T-cell (primary cell): ENCODE results near the gene ELOVL2. TPM values are rescaled to one million over a fixed set of nuclear protein-coding genes. Genes with fewer than 3 reads are reported as not detected.
"Not testable (repeated sequence)": the region's sequence is repeated elsewhere in the genome, so short reads cannot be mapped to it uniquely, and the experiment has no call there.

Source experiments
- ATAC-seq, 4 experiments: fragments of 200-7000 bp in 3 of 4; fragments of 150-1000 bp in 1 of 4; cut with Tn5 transposase; replicated peaks in 1 of 4; 1 replicate in 3 of 4; 2 replicates in 1 of 4; pipeline ENCODE4 v1.10.0; 2021; ENCODE audit warnings: moderate library complexity in 3 of 4, mild to moderate bottlenecking in 2 of 4, moderate number of reproducible peaks in 1 of 4
- CTCF ChIA-PET, 2 donors: fragments of 300-600 bp; sonication (Branson Sonifier 250); formaldehyde crosslinking; loops; one replicate each; lab custom pipeline; 2022; ENCODE audit warnings: antibody characterized with exemption in 2 of 2; lab: Charles Lee
- POLR2A ChIA-PET, 2 donors: fragments of 300-600 bp; sonication (Branson Sonifier 250); formaldehyde crosslinking; loops; one replicate each; lab custom pipeline; 2022; ENCODE audit warnings: antibody characterized with exemption in 2 of 2; lab: Charles Lee
- DNase-seq, 35 experiments: peaks; one replicate each; pipeline versions ENCODE4 v3.0.0 to v3.0.0-alpha.2; 2013 to 2023
- H3K27ac ChIP-seq: one replicate; pipeline ENCODE4 v1.5.1; 2013; ENCODE audit warnings: low read length
- H3K27me3 ChIP-seq, 2 experiments: replicated peaks in 1 of 2; 1 replicate in 1 of 2; 2 replicates in 1 of 2; pipeline versions ENCODE4 v1.6.1 to v1.7.0; 2013; ENCODE audit warnings: low read length in 1 of 2, mixed read lengths in 1 of 2; ENCODE audit not compliant: control insufficient read depth in 2 of 2, insufficient read depth in 2 of 2; ENCODE audit errors: extremely low read depth in 1 of 2
- H3K36me3 ChIP-seq, 2 donors: 1 replicate in 1 of 2; 2 replicates in 1 of 2; pipeline versions ENCODE4 v1.6.1 to v1.7.0; 2013; ENCODE audit warnings: low read length in 1 of 2; ENCODE audit not compliant: control insufficient read depth in 2 of 2, insufficient read depth in 1 of 2; ENCODE audit errors: extremely low read depth in 1 of 2
- H3K4me1 ChIP-seq, 2 experiments: 1 replicate in 1 of 2; 2 replicates in 1 of 2; pipeline versions ENCODE4 v1.6.1 to v1.7.0; 2013; ENCODE audit warnings: low read length in 2 of 2, mixed read lengths in 1 of 2; ENCODE audit not compliant: insufficient read depth in 2 of 2, control insufficient read depth in 1 of 2; ENCODE audit errors: extremely low read depth in 1 of 2
- H3K4me3 ChIP-seq, 2 donors: 1 replicate in 1 of 2; 2 replicates in 1 of 2; pipeline versions ENCODE4 v1.5.1 to v1.7.0; 2013; ENCODE audit warnings: mild to moderate bottlenecking in 2 of 2, low read length in 1 of 2, moderate library complexity in 1 of 2; ENCODE audit not compliant: control insufficient read depth in 1 of 2; ENCODE audit errors: extremely low read depth in 1 of 2
- H3K9me3 ChIP-seq: 2 replicates; pipeline ENCODE4 v1.7.0; 2013
- H3K27ac Mint-ChIP-seq, 2 donors: one replicate each; pipeline ENCODE4 v1.8.0; 2020 to 2021; ENCODE audit warnings: mild to moderate bottlenecking in 2 of 2, mixed read lengths in 2 of 2
- H3K27me3 Mint-ChIP-seq, 2 donors: one replicate each; pipeline ENCODE4 v1.8.0; 2021 to 2022; ENCODE audit warnings: mixed read lengths in 2 of 2
- H3K36me3 Mint-ChIP-seq: one replicate; pipeline ENCODE4 v1.8.0; 2021; ENCODE audit warnings: mixed read lengths
- H3K4me1 Mint-ChIP-seq, 3 donors: one replicate each; pipeline ENCODE4 v1.8.0; 2020 to 2022; ENCODE audit warnings: mixed read lengths in 3 of 3, mild to moderate bottlenecking in 1 of 3
- H3K4me3 Mint-ChIP-seq, 3 donors: one replicate each; pipeline ENCODE4 v1.8.0; 2020 to 2022; ENCODE audit warnings: mild to moderate bottlenecking in 3 of 3, mixed read lengths in 3 of 3, moderate library complexity in 3 of 3
- H3K9me3 Mint-ChIP-seq, 3 donors: one replicate each; pipeline ENCODE4 v1.8.0; 2020 to 2022; ENCODE audit warnings: mixed read lengths in 3 of 3
- WGBS: methylation state at CpG from one replicate; pipeline ENCODE4 v1.1.5; 2013; ENCODE audit warnings: missing lambda C conversion rate; ENCODE audit not compliant: insufficient coverage; 5-methylcytosine and 5-hydroxymethylcytosine counted together
- total RNA-seq, 35 experiments: library from RNA in 6 of 35; stranded (reverse) in 6 of 35; fragments of 120-200 nt in 1 of 35; gene quantifications; one replicate each; pipeline versions ENCODE4 v1.2.1 to v1.2.4 and lab custom pipeline; 2013 to 2026

The ELOVL2 gene
- total RNA-seq, 5 donors from 2014 or later (not counting 1 experiment from before 2014, with no cell fraction given) = 0.06 to 0.12 TPM; not detected in 3

GRCh38 chr6:10993896-10994295 lies 50.2 kb downstream of the ELOVL2 start:
- CTCF ChIA-PET = no interaction called here
- ATAC-seq = no peak

GRCh38 chr6:10991115-10991514 lies 53.0 kb downstream of the ELOVL2 start:
- Mint-ChIP-seq H3K4me3 (no peak overlapping the region), H3K36me3 (no peaks in the 10 kb centered on the region), H3K27me3 (peaks cover 10 to 17% of the 10 kb centered on the region in 2 donors), H3K4me1 (no peaks in the 10 kb centered on the region), H3K27ac (no peak overlapping the region), H3K9me3 (no peaks in the 10 kb centered on the region)
- H3K27ac ChIP-seq = no peak overlapping the region
- no CpG with 5 or more reads among the region's 2 CpGs for WGBS
- ChIA-PET POLR2A (no interaction called here), CTCF (no interaction called here)
- ATAC-seq (no peak), DNase-seq (no peak)
- no peak overlapping the region for H3K4me3 ChIP-seq
- no peaks in the 10 kb centered on the region for H3K36me3 ChIP-seq
- H3K9me3 ChIP-seq = no peaks in the 10 kb centered on the region
- peaks cover 0 to 6% of the 10 kb centered on the region in 2 experiments for H3K27me3 ChIP-seq
- H3K4me1 ChIP-seq = no peaks in the 10 kb centered on the region

More at GRCh38 chr6:10993896-10994295, 50.2 kb downstream of the ELOVL2 start:
- H3K4me1 Mint-ChIP-seq = no peaks in the 10 kb centered on the region
- H3K27me3 Mint-ChIP-seq = peaks cover 6 to 11% of the 10 kb centered on the region in 2 donors
- Histone ChIP-seq H3K9me3 (no peaks in the 10 kb centered on the region), H3K36me3 (no peaks in the 10 kb centered on the region), H3K27me3 (peaks cover 0 to 6% of the 10 kb centered on the region in 2 experiments), H3K27ac (no peak overlapping the region), H3K4me1 (no peaks in the 10 kb centered on the region), H3K4me3 (no peak overlapping the region)
- WGBS = 90% methylated on average over 1 of the region's 8 CpGs
- H3K36me3 Mint-ChIP-seq = no peaks in the 10 kb centered on the region
- POLR2A ChIA-PET = interaction anchor here in 1 of 2 donors (0.7 kb wide), 1 partner anchor 554 kb away, joined by 6 read pairs; no protein-coding TSS in a partner anchor
- H3K4me3 Mint-ChIP-seq = no peak overlapping the region
- DNase-seq = no peak
- no peaks in the 10 kb centered on the region for H3K9me3 Mint-ChIP-seq
- no peak overlapping the region for H3K27ac Mint-ChIP-seq

GRCh38 chr6:10989587-10989986 lies 54.5 kb downstream of the ELOVL2 start:
- CTCF ChIA-PET = no interaction called here
- no peaks in the 10 kb centered on the region for H3K36me3 Mint-ChIP-seq
- H3K27ac Mint-ChIP-seq = no peak overlapping the region
- Histone ChIP-seq H3K27ac (no peak overlapping the region), H3K27me3 (peaks cover 0 to 6% of the 10 kb centered on the region in 2 experiments), H3K4me3 (no peak overlapping the region), H3K9me3 (no peaks in the 10 kb centered on the region), H3K36me3 (no peaks in the 10 kb centered on the region), H3K4me1 (no peaks in the 10 kb centered on the region)
- DNase-seq = no peak
- peaks cover 10 to 17% of the 10 kb centered on the region in 2 donors for H3K27me3 Mint-ChIP-seq
- no peaks in the 10 kb centered on the region for H3K9me3 Mint-ChIP-seq
- ATAC-seq = no peak
- WGBS = 89% methylated on average over 15 of the region's 15 CpGs
- POLR2A ChIA-PET = no interaction called here
- H3K4me3 Mint-ChIP-seq = no peak overlapping the region
- no peaks in the 10 kb centered on the region for H3K4me1 Mint-ChIP-seq

GRCh38 chr6:10984959-10985358 lies 59.1 kb downstream of the ELOVL2 start:
- H3K9me3 ChIP-seq, H3K27ac Mint-ChIP-seq, H3K4me1 ChIP-seq, H3K27ac ChIP-seq, H3K4me1 Mint-ChIP-seq, H3K27me3 ChIP-seq, H3K4me3 ChIP-seq, H3K9me3 Mint-ChIP-seq, H3K36me3 Mint-ChIP-seq, POLR2A ChIA-PET, ATAC-seq, H3K36me3 ChIP-seq, CTCF ChIA-PET, DNase-seq, H3K4me3 Mint-ChIP-seq: not testable (repeated sequence)
- no CpG with 5 or more reads among the region's 2 CpGs for WGBS
- peaks cover 11 to 14% of the 10 kb centered on the region in 2 donors for H3K27me3 Mint-ChIP-seq

GRCh38 chr6:10981409-10981808 lies 62.7 kb downstream of the ELOVL2 start:
- Histone ChIP-seq H3K36me3 (no peaks in the 10 kb centered on the region), H3K4me1 (no peaks in the 10 kb centered on the region), H3K27ac (no peak overlapping the region), H3K4me3 (no peak overlapping the region), H3K9me3 (no peaks in the 10 kb centered on the region), H3K27me3 (peaks cover 0 to 2% of the 10 kb centered on the region in 2 experiments)
- DNase-seq (no peak), ATAC-seq (no peak)
- H3K36me3 Mint-ChIP-seq = no peaks in the 10 kb centered on the region
- no peaks in the 10 kb centered on the region for H3K4me1 Mint-ChIP-seq
- POLR2A ChIA-PET = no interaction called here
- CTCF ChIA-PET = no interaction called here
- peaks cover 7 to 9% of the 10 kb centered on the region in 2 donors for H3K27me3 Mint-ChIP-seq
- no peaks in the 10 kb centered on the region for H3K9me3 Mint-ChIP-seq
- 100% methylated on average over 1 of the region's 1 CpG for WGBS
- H3K4me3 Mint-ChIP-seq = no peak overlapping the region
- no peak overlapping the region for H3K27ac Mint-ChIP-seq

GRCh38 chr6:10979603-10980002 lies 64.5 kb downstream of the ELOVL2 start:
- H3K9me3 Mint-ChIP-seq = no peaks in the 10 kb centered on the region
- ChIA-PET POLR2A (no interaction called here), CTCF (no interaction called here)
- H3K27me3 Mint-ChIP-seq = peaks cover 7 to 9% of the 10 kb centered on the region in 2 donors
- DNase-seq (no peak), ATAC-seq (no peak)
- H3K4me3 Mint-ChIP-seq = no peak overlapping the region
- H3K36me3 Mint-ChIP-seq = no peaks in the 10 kb centered on the region
- H3K27ac Mint-ChIP-seq = no peak overlapping the region
- Histone ChIP-seq H3K27me3 (peaks cover 0 to 2% of the 10 kb centered on the region in 2 experiments), H3K9me3 (no peaks in the 10 kb centered on the region), H3K27ac (no peak overlapping the region), H3K4me1 (no peaks in the 10 kb centered on the region), H3K4me3 (no peak overlapping the region), H3K36me3 (no peaks in the 10 kb centered on the region)
- H3K4me1 Mint-ChIP-seq = no peaks in the 10 kb centered on the region
- WGBS = no CpG with 5 or more reads among the region's 1 CpG
